HG02571 (cell line): Measurements from ENCODE around the gene SOX10.

Source experiments
- ATAC-seq: cut with Tn5 transposase; IDR thresholded peaks from one replicate; pipeline ENCODE4 v1.9.1; 2021; ENCODE audit warnings: mild to moderate bottlenecking, moderate library complexity; ENCODE audit not compliant: unreplicated experiment

SOX10 gene

GRCh38 chr22:37983860-37984791, at the start of gene SOX10:
TSS of gene SOX10 (minus strand) at chr22:37984555. CDS start at chr22:37983784, 771 bp downstream.
- no peak for ATAC-seq

- ATAC-seq, result no peak
These were observed 49.3 kb upstream of the SOX10 start for GRCh38 chr22:38033522-38034277.

GRCh38 chr22:38032681-38033521, 48.5 kb upstream of the SOX10 start:
- ATAC-seq, result no peak

- no peak for ATAC-seq
These were observed 47.1 kb upstream of the SOX10 start for GRCh38 chr22:38031491-38031890.

GRCh38 chr22:38030311-38031133, 46.2 kb upstream of the SOX10 start:
- no peak for ATAC-seq

GRCh38 chr22:38029901-38030300, 45.5 kb upstream of the SOX10 start:
- ATAC-seq, result no peak

- ATAC-seq, result no peak
These were observed 45.0 kb upstream of the SOX10 start for GRCh38 chr22:38029370-38029769.

GRCh38 chr22:38028344-38029130, 44.2 kb upstream of the SOX10 start:
- no peak for ATAC-seq

GRCh38 chr22:38027487-38027886, 43.1 kb upstream of the SOX10 start:
- no peak for ATAC-seq

GRCh38 chr22:38026130-38027111, 42.1 kb upstream of the SOX10 start:
- ATAC-seq, result no peak

- ATAC-seq, result no peak
These were observed 41.2 kb upstream of the SOX10 start for GRCh38 chr22:38025514-38025913.

GRCh38 chr22:38023045-38023444, 38.7 kb upstream of the SOX10 start:
- ATAC-seq, result no peak

- no peak for ATAC-seq
These were observed 36.9 kb upstream of the SOX10 start for GRCh38 chr22:38021206-38021605.

GRCh38 chr22:38018938-38019827, 34.8 kb upstream of the SOX10 start:
- no peak for ATAC-seq

GRCh38 chr22:38017939-38018885, 33.9 kb upstream of the SOX10 start:
- ATAC-seq, result no peak

GRCh38 chr22:38017272-38017920, 33.0 kb upstream of the SOX10 start:
- no peak for ATAC-seq
